Adipocyte (in vitro differentiated cells): ENCODE measurements around the gene STK4.

Experiments used
- DNase-seq: peaks from one replicate; pipeline ENCODE4 v3.0.0-alpha.2; 2015; ENCODE audit warnings: low read depth
- H3K27me3 ChIP-seq: replicated peaks from 2 replicates; pipeline ENCODE4 v1.7.0; 2013; ENCODE audit warnings: mild to moderate bottlenecking, low read length, moderate library complexity; ENCODE audit not compliant: control insufficient read depth, insufficient read depth
- H3K36me3 ChIP-seq: 2 replicates; pipeline ENCODE4 v1.7.0; 2013; ENCODE audit warnings: low read length, mild to moderate bottlenecking, moderate library complexity; ENCODE audit not compliant: control insufficient read depth, insufficient read depth, severe bottlenecking
- H3K4me1 ChIP-seq: 2 replicates; pipeline ENCODE4 v1.7.0; 2013; ENCODE audit warnings: mild to moderate bottlenecking, low read length, moderate library complexity; ENCODE audit not compliant: control insufficient read depth, insufficient read depth
- H3K4me3 ChIP-seq: 2 replicates; pipeline ENCODE4 v1.7.0; 2013; ENCODE audit warnings: mild to moderate bottlenecking, low read length, moderate library complexity
- H3K9ac ChIP-seq: 2 replicates; pipeline ENCODE4 v1.7.0; 2013; ENCODE audit warnings: mild to moderate bottlenecking, low read length, moderate library complexity
- H3K9me3 ChIP-seq: 2 replicates; pipeline ENCODE4 v1.7.0; 2013; ENCODE audit warnings: mild to moderate bottlenecking, low read length, moderate library complexity; ENCODE audit not compliant: control insufficient read depth

The STK4 gene

DNA sequence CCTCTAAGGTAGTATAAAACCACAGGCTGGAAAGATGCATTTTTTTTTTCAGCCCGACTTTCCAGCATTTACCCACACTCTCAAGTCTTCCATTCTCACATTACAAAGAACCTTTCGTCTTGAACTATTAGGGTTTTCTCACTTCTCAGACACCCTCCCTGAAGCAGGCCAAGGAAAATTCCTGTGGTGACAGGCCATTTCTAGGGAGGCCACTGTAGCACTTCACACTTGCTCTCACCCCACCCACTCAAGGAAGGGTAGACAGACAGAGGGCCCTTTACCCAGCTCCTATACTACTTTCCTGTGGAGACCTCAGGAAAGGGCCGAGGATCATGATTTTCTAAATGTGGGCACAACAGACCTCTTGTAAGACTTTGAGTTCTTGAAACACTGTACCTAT lies 106.9 kb downstream of the STK4 start:
- peaks cover 16% of the 10 kb centered on the region for H3K36me3 ChIP-seq
- no peak overlapping the region for H3K4me3 ChIP-seq
- H3K27me3 ChIP-seq, result no peaks in the 10 kb centered on the region
- DNase-seq, result no peak
- H3K9ac ChIP-seq, result no peak overlapping the region
- peaks cover 9% of the 10 kb centered on the region for H3K4me1 ChIP-seq
- no peaks in the 10 kb centered on the region for H3K9me3 ChIP-seq

DNA sequence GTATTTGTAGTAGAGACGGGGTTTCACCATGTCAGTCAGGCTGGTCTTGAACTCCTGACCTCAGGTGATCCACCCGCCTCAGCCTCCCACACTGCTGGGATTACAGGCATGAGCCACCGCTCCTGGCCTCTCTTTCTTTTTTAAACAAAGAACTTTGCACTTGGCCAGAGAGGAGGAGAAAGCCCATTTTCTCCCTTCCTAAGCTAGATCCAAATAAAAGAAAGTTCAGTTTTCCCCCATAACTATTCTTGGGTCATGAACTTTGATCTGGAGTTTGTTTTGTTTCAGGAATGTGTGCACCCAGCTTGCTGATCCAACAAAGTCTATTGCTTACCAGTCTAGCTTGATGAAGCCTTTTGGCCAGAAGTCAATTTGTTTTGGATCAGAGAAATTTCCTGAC lies 111.2 kb downstream of the STK4 start:
- Histone ChIP-seq H3K4me1 (peaks cover 3% of the 10 kb centered on the region), H3K4me3 (no peak overlapping the region), H3K9me3 (no peaks in the 10 kb centered on the region), H3K36me3 (peaks cover 33% of the 10 kb centered on the region), H3K27me3 (no peaks in the 10 kb centered on the region), H3K9ac (no peak overlapping the region)
- DNase-seq, result no peak

DNA sequence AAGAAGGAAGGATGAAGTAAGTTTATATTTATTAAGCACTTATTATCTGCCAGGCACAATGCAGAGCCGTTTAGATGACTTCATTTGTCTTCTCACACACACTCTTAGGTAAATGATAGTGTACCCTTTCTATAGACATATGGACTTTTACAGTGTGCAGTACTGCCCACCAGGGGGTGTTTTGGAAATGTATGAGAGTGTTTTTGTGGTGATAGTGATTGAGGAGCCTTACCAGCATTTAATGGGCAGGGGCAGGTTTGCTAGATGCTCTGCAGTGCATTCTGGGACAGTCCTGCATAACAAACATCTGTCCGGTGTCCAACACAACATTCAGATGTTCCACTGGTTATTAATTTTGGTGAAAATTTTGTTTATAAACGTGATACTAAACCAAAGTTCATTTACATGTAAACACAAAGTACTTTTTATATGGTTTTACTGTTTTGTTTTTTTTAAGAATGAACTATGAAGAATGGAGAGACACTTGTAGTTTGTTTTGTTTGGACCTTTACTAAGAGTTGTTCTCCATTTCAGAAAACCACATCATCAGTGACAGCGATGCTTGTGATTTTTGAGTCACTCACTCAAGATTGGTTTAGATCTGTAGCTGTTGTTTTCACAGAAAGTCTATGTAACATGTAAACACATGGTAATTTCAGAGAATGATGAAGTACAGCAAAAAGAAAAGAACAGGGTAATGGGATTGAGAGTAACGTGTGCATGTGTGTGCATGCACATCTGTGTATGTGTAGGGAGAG lies 114.7 kb downstream of the STK4 start:
- Histone ChIP-seq H3K9me3 (no peaks in the 10 kb centered on the region), H3K9ac (no peak overlapping the region), H3K27me3 (no peaks in the 10 kb centered on the region), H3K4me1 (peaks cover 3% of the 10 kb centered on the region), H3K4me3 (no peak overlapping the region), H3K36me3 (peaks cover 22% of the 10 kb centered on the region)
- DNase-seq, result peak; percentile 38

DNA sequence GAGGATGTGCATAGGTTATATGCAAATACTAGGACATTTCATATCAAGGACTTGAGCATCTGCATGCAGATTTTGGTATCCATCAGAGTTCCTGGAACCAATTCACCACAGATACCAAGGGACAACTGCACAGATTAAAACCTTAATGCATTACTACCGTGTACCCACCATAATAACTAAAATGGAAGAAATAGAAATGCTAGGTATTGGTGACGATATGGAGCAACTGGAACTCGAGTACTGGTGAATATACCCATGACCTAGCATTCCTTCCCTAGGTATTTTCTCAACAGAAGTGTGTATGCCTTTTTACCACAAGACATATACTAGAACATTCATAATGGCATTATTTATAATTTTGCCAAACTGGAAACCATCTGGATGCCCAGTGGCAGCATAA lies 116.2 kb downstream of the STK4 start:
- H3K36me3 ChIP-seq, result peaks cover 16% of the 10 kb centered on the region

DNA sequence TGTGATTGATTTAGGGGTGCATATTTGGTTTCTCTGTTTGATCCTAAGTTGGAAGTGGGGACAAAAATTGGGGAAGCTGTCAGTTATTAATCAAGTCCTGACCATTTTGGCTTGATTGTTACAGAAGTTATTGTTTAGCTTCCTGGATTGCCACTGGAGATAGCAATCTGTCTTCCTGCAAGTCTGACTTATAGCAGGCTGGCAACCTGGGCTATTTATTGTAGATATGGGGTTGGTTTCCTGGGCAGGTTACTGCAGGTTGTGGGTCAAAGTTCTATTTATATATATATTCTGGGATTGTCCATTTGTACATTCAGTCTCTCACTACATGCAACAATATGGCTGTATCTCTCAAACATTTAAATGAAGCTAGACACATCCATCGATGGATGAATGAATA lies 116.8 kb downstream of the STK4 start:
- Histone ChIP-seq H3K9ac (no peak overlapping the region), H3K36me3 (peaks cover 16% of the 10 kb centered on the region), H3K4me3 (no peak overlapping the region), H3K4me1 (peaks cover 9% of the 10 kb centered on the region), H3K9me3 (no peaks in the 10 kb centered on the region), H3K27me3 (no peaks in the 10 kb centered on the region)
- no peak for DNase-seq

More for the DNA sequence above, 116.2 kb downstream of the STK4 start:
- peaks cover 5% of the 10 kb centered on the region for H3K4me1 ChIP-seq
- H3K9me3 ChIP-seq, result no peaks in the 10 kb centered on the region
- H3K4me3 ChIP-seq, result no peak overlapping the region
- H3K9ac ChIP-seq, result no peak overlapping the region
- no peaks in the 10 kb centered on the region for H3K27me3 ChIP-seq
- no peak for DNase-seq

DNA sequence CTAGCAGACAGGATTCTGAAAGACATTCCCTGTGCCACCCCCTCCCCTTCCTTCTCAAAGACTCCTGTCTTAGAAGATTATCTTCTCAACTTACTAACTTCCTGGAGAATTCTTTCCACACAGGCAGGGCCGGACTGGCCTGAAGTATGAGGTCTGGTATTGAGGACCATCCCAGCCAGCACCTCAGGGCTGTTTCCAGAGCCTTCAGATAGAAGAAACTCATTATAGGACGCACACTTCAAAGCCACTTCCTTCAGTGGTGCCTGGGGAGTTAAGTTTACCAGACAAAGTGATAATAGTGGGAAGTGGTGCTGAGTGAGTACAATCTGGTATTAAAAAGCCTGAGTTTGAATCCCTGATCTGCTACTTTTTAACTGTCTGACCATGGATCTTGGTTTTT lies 119.0 kb downstream of the STK4 start:
- no peaks in the 10 kb centered on the region for H3K27me3 ChIP-seq
- DNase-seq, result no peak
- peaks cover 11% of the 10 kb centered on the region for H3K4me1 ChIP-seq
- no peak overlapping the region for H3K4me3 ChIP-seq
- H3K9me3 ChIP-seq, result no peaks in the 10 kb centered on the region
- H3K36me3 ChIP-seq, result peaks cover 14% of the 10 kb centered on the region
- no peak overlapping the region for H3K9ac ChIP-seq

DNA sequence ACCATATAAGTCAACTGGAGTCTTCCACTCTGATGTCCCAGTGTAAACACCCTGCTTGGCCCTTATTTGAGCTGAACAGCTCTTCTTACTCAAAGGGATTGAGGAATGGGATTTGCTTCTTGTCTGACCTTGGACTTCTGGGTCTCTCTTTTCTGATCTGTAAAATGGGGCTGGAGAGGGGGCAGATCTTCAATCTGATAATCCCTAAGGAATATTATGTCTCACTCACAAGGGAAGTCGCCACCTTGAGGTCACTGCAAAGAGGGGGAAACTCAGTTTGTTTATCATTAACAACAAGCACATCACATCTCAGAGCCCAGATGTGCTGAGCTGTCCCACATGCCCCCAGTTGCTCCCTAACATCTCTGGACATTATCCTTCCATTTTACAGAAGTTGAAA lies 119.6 kb downstream of the STK4 start:
- no peak for DNase-seq
- peaks cover 9% of the 10 kb centered on the region for H3K36me3 ChIP-seq
- H3K27me3 ChIP-seq, result no peaks in the 10 kb centered on the region
- H3K4me3 ChIP-seq, result no peak overlapping the region
- H3K4me1 ChIP-seq, result peaks cover 11% of the 10 kb centered on the region
- H3K9me3 ChIP-seq, result no peaks in the 10 kb centered on the region
- H3K9ac ChIP-seq, result no peak overlapping the region

DNA sequence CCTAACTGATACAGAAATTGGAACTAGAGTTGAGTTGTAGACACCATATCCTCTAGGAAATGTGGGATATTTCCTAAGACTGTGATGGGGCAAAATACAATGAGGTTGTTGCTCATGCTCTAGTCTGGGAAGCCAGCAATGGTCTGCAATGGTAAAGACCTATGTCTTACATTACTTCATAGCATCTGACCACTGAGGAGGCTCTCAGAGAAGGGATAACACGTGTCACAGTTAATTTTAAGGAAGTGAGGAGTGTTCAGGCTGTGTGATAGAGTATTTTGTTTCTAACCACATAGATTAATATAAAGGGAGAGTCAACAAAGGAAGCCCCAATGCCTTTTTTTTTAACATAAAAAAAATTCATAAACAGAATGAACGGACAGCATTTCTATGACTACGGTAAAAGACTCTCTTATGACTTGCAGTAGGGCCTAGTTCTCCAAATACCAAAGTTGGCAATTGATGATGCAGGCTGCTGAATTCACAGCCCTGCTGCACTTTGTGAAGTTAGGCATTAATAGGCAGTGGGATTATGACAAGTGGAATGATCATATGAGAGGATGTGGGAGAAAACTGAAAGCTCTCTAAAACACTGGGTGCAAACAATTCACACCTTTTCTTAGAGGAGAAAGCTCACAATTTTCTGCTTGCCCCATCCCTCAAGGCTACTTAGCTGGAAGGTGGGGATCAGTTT lies 120.9 kb downstream of the STK4 start:
- no peaks in the 10 kb centered on the region for H3K9me3 ChIP-seq
- peak; percentile 7 for DNase-seq
- no peak overlapping the region for H3K4me3 ChIP-seq
- H3K4me1 ChIP-seq, result peaks cover 11% of the 10 kb centered on the region
- H3K9ac ChIP-seq, result no peak overlapping the region
- H3K27me3 ChIP-seq, result no peaks in the 10 kb centered on the region
- H3K36me3 ChIP-seq, result no peaks in the 10 kb centered on the region

DNA sequence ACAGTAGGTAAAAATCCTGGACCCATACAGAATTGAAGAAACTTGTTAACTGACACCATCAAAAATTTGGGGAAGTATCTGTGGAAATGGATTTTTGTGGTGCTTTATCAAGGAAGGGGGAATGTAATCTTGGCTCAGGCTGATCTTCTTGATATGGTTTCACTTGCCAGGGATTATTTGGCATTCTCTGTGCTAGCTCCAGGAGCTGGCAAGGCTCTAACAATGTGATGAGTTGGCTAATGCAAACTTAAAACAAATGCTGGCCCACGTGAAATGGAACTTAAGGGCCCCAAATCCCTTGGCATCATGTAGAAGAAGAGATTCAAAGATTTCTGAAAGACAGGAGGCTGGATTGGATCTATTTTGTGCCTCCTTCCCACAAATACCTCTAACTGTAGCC lies 121.5 kb downstream of the STK4 start:
- peak; percentile 72 for DNase-seq
- Histone ChIP-seq H3K27me3 (no peaks in the 10 kb centered on the region), H3K9me3 (no peaks in the 10 kb centered on the region), H3K36me3 (no peaks in the 10 kb centered on the region), H3K4me3 (no peak overlapping the region), H3K4me1 (peaks cover 11% of the 10 kb centered on the region), H3K9ac (no peak overlapping the region)

DNA sequence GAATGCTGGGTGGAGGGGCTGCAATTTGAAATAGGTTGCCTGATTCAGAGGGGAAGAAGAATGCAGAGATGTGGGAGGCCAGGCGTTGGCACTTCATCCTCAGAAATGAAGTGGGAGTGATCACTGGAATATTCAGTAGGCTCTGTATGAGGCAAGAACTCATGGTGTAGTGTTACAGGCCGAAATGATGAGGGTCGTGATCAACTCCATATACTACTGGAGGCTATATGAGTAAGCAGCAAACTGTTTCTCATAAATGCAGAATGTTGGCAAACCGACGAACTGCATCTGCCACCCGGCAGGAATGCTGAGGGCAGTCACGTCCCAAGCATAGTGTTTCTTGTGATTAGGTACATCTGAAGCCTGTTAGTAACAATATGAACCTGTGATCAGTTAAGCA lies 121.9 kb downstream of the STK4 start:
- peaks cover 11% of the 10 kb centered on the region for H3K4me1 ChIP-seq
- no peaks in the 10 kb centered on the region for H3K27me3 ChIP-seq
- H3K9ac ChIP-seq, result no peak overlapping the region
- H3K36me3 ChIP-seq, result no peaks in the 10 kb centered on the region
- H3K4me3 ChIP-seq, result no peak overlapping the region
- DNase-seq, result peak; percentile 98
- H3K9me3 ChIP-seq, result no peaks in the 10 kb centered on the region

DNA sequence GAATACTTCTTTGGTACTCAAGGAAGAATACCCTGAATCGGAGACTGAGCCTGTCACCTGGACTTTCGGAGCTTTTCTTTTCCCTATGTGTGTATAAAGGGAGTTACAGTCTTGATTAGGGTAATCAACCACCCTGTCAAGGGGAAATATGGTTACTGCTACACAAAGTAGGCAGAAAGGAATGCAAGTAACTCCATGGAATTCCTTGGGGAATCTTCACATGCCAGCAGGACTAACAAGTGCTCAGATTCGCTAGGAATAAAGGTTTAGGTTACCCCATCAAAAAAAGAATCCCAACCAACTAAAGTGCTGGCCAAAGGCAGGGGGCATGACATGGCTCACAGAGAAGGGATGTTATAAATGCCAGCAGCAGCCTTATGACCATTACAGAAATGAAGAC lies 124.2 kb downstream of the STK4 start:
- H3K9me3 ChIP-seq, result no peaks in the 10 kb centered on the region
- H3K36me3 ChIP-seq, result no peaks in the 10 kb centered on the region
- H3K4me3 ChIP-seq, result no peak overlapping the region
- H3K4me1 ChIP-seq, result peaks cover 11% of the 10 kb centered on the region
- H3K9ac ChIP-seq, result no peak overlapping the region
- peak; percentile 23 for DNase-seq
- H3K27me3 ChIP-seq, result no peaks in the 10 kb centered on the region
